ENCODE data around the gene RASEF.
"Not testable (repeated sequence)": the region's sequence is repeated elsewhere in the genome, so short reads cannot be mapped to it uniquely, and the experiment has no call there.

DNA sequence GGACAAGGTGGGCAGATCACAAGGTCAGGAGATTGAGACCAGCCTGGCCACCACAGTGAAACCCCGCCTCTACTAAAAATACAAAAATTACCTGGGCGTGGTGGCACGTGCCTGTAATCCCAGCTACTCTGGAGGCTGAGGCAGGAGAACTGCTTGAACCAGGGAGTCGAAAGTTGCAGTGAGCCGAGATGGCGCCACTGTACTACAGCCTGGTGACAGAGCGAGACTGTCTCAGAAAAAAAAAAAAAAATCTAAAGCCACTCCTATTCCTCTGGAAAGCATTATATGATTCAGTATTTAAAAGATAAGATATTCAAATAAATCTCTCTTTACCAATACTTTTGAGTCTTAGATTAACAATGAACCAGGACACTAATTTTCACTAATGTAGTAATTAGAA lies 13.0 kb upstream of the RASEF start:
- TF ChIP-seq EZH2 (IDR thresholded peaks at IDR 0.05; ENCODE audit: borderline replicate concordance, low read depth, low read length, poor library complexity, severe bottlenecking): not testable (repeated sequence)
- TF ChIP-seq, protein P1, sequence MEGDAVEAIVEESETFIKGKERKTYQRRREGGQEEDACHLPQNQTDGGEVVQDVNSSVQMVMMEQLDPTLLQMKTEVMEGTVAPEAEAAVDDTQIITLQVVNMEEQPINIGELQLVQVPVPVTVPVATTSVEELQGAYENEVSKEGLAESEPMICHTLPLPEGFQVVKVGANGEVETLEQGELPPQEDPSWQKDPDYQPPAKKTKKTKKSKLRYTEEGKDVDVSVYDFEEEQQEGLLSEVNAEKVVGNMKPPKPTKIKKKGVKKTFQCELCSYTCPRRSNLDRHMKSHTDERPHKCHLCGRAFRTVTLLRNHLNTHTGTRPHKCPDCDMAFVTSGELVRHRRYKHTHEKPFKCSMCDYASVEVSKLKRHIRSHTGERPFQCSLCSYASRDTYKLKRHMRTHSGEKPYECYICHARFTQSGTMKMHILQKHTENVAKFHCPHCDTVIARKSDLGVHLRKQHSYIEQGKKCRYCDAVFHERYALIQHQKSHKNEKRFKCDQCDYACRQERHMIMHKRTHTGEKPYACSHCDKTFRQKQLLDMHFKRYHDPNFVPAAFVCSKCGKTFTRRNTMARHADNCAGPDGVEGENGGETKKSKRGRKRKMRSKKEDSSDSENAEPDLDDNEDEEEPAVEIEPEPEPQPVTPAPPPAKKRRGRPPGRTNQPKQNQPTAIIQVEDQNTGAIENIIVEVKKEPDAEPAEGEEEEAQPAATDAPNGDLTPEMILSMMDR (conservative IDR thresholded peaks at IDR 0.05; ENCODE audit: low read depth, low read length): not testable (repeated sequence)

Data from A673 (cell line).